A549 (cell line): ENCODE measurements around the gene RAB27A. TPM values are rescaled to one million over a fixed set of nuclear protein-coding genes. Genes with fewer than 3 reads are reported as not detected.

ENCODE experiments used
- ATAC-seq, 2 experiments: fragments of 200-7000 bp in 1 of 2; fragments of >200 bp in 1 of 2; cut with Nextera tagmentation in 1 of 2; cut with Tn5 transposase in 1 of 2; 3 replicates each; pipeline versions ENCODE4 v1.8.0 to v1.9.1; 2018 to 2020; ENCODE audit warnings: mild to moderate bottlenecking in 1 of 2, moderate library complexity in 1 of 2
- CTCF ChIA-PET: fragments of 300-600 bp; sonication (Branson Sonifier 250); formaldehyde crosslinking; extraction: SDS; loops from one replicate; lab custom pipeline; 2021; ENCODE audit warnings: antibody characterized with exemption, inconsistent platforms; lab: Yijun Ruan, JAX
- POLR2A ChIA-PET: fragments of 350-600 bp; formaldehyde crosslinking; extraction: SDS; loops from one replicate; lab custom pipeline; 2021; ENCODE audit warnings: antibody characterized with exemption, inconsistent platforms; lab: Yijun Ruan, JAX
- DNase-seq, 2 experiments: peaks; one replicate each; pipeline versions ENCODE4 v3.0.0 to v3.0.0-alpha.2; 2011 to 2016; ENCODE audit warnings: low read depth in 1 of 2, low spot score in 1 of 2
- FAIRE-seq: peaks from 2 replicates; lab custom pipeline; 2011; peaks lifted over from hg19 to GRCh38; lab: Jason Lieb, UNC
- H3K27ac ChIP-seq, 2 experiments: fragments of >200 bp; sonication (Bioruptor Twin); formaldehyde crosslinking; 3 replicates each; pipeline ENCODE4 v1.5.1; 2016 to 2017
- H3K4me1 ChIP-seq: fragments of >200 bp; sonication (Bioruptor Twin); formaldehyde crosslinking; 3 replicates; pipeline ENCODE4 v1.6.1; 2016
- H3K4me2 ChIP-seq: fragments of >200 bp; sonication (Bioruptor Twin); formaldehyde crosslinking; 3 replicates; pipeline ENCODE4 v1.6.1; 2016
- H3K4me3 ChIP-seq: fragments of >200 bp; sonication (Bioruptor Twin); formaldehyde crosslinking; 3 replicates; pipeline ENCODE4 v1.5.1; 2016
- H3K9me3 ChIP-seq: fragments of >200 bp; sonication (Bioruptor Twin); formaldehyde crosslinking; 3 replicates; pipeline ENCODE4 v1.6.1; 2016
- CBX2 ChIP-seq: fragments of 200-600 bp; sonication (generic); IDR thresholded peaks from 2 replicates; pipeline ENCODE4 v1.6.1; 2016; ENCODE audit warnings: low read depth, mild to moderate bottlenecking, borderline replicate concordance
- CBX8 ChIP-seq: fragments of 200-600 bp; sonication (generic); IDR thresholded peaks from 2 replicates; pipeline ENCODE4 v1.6.1; 2016
- EHMT2 ChIP-seq: fragments of 200-600 bp; sonication (generic); IDR thresholded peaks from 2 replicates; pipeline ENCODE4 v1.6.1; 2016; ENCODE audit warnings: antibody characterized with exemption, low read depth, mild to moderate bottlenecking, moderate library complexity
- FOSB ChIP-seq: fragments of 250-450 bp; sonication (Bioruptor Pico); IDR thresholded peaks from 2 replicates; pipeline ENCODE4 v1.5.0; 2020; ENCODE audit warnings: mild to moderate bottlenecking, moderate library complexity
- GATA3 ChIP-seq: IDR thresholded peaks from 2 replicates; pipeline ENCODE4 v1.6.1; 2012; ENCODE audit warnings: borderline replicate concordance
- HDAC2 ChIP-seq: fragments of 200-600 bp; sonication (generic); IDR thresholded peaks from 2 replicates; pipeline ENCODE4 v1.6.1; 2016
- HEYL ChIP-seq: fragments of 250-450 bp; sonication (Bioruptor Pico); IDR thresholded peaks from 2 replicates; pipeline ENCODE4 v1.8.0; 2021; ENCODE audit warnings: mild to moderate bottlenecking, moderate library complexity
- HOXA7 ChIP-seq: fragments of 250-450 bp; sonication (Bioruptor Pico); IDR thresholded peaks from 2 replicates; pipeline ENCODE4 v1.5.0; 2020; ENCODE audit warnings: mild to moderate bottlenecking, moderate library complexity
- HOXB5 ChIP-seq: fragments of 250-450 bp; sonication (Bioruptor Pico); IDR thresholded peaks from 2 replicates; pipeline ENCODE4 v1.5.0; 2020; ENCODE audit warnings: mild to moderate bottlenecking, moderate library complexity
- JUN ChIP-seq, 2 experiments: fragments of >200 bp; sonication (Bioruptor Twin); formaldehyde crosslinking; IDR thresholded peaks; 2 replicates in 1 of 2; 3 replicates in 1 of 2; pipeline ENCODE4 v1.6.1; 2016 to 2017
- JUNB ChIP-seq: fragments of >200 bp; sonication (Bioruptor Twin); formaldehyde crosslinking; IDR thresholded peaks from 2 replicates; pipeline ENCODE4 v1.6.1; 2016
- KDM1A ChIP-seq: fragments of 200-600 bp; sonication (generic); IDR thresholded peaks from 2 replicates; pipeline ENCODE4 v1.6.1; 2016; ENCODE audit warnings: low read depth, mild to moderate bottlenecking
- KDM5A ChIP-seq: fragments of 200-600 bp; sonication (generic); IDR thresholded peaks from 2 replicates; pipeline ENCODE4 v1.6.1; 2016; ENCODE audit warnings: antibody characterized with exemption, mild to moderate bottlenecking
- MYC ChIP-seq: IDR thresholded peaks from 2 replicates; pipeline ENCODE4 v1.6.1; 2012; ENCODE audit warnings: mild to moderate bottlenecking, inconsistent platforms, low read length, improper control_type of control experiment, borderline replicate concordance
- NPAS2 ChIP-seq: fragments of 250-450 bp; sonication (Bioruptor Pico); IDR thresholded peaks from 2 replicates; pipeline ENCODE4 v1.8.0; 2022; ENCODE audit warnings: mild to moderate bottlenecking, moderate library complexity, borderline replicate concordance
- POLR2A ChIP-seq: IDR thresholded peaks from 2 replicates; pipeline ENCODE4 v1.6.1; 2012; ENCODE audit warnings: mild to moderate bottlenecking, low read length
- RAD21 ChIP-seq, 2 experiments: fragments of >200 bp in 1 of 2; sonication (Bioruptor Twin) in 1 of 2; formaldehyde crosslinking in 1 of 2; IDR thresholded peaks in 1 of 2; conservative IDR thresholded peaks in 1 of 2; 2 replicates in 1 of 2; 3 replicates in 1 of 2; pipeline ENCODE4 v1.6.1; 2012 to 2018; ENCODE audit warnings: inconsistent platforms in 1 of 2
- RFX5 ChIP-seq: fragments of 450-650 bp; IDR thresholded peaks from 2 replicates; pipeline ENCODE4 v1.7.1; 2014; ENCODE audit warnings: antibody characterized with exemption, mild to moderate bottlenecking, moderate library complexity
- SMC3 ChIP-seq: fragments of >200 bp; sonication (Bioruptor Twin); formaldehyde crosslinking; IDR thresholded peaks from 3 replicates; pipeline ENCODE4 v1.6.1; 2018; ENCODE audit warnings: inconsistent platforms
- SREBF2 ChIP-seq: fragments of 450-650 bp; IDR thresholded peaks from 2 replicates; pipeline ENCODE4 v1.6.1; 2014; ENCODE audit warnings: mild to moderate bottlenecking, moderate library complexity
- TFCP2L1 ChIP-seq: fragments of 250-450 bp; sonication (Bioruptor Pico); IDR thresholded peaks from 2 replicates; pipeline ENCODE4 v1.5.0; 2021; ENCODE audit warnings: mild to moderate bottlenecking
- TP53 ChIP-seq: fragments of 250-450 bp; sonication (Bioruptor Pico); IDR thresholded peaks from 2 replicates; pipeline ENCODE4 v1.5.0; 2021; ENCODE audit warnings: mild to moderate bottlenecking, moderate library complexity
- ZFP36 ChIP-seq: fragments of 450-650 bp; IDR thresholded peaks from 2 replicates; pipeline ENCODE4 v1.6.1; 2014; ENCODE audit warnings: borderline replicate concordance; ENCODE audit not compliant: partially characterized antibody
- ZSCAN20 ChIP-seq: fragments of 250-450 bp; sonication (Bioruptor Pico); IDR thresholded peaks from 2 replicates; pipeline ENCODE4 v1.8.0; 2022; ENCODE audit warnings: mild to moderate bottlenecking, moderate library complexity
- WGBS: methylation state at CpG from one replicate; pipeline ENCODE4 v1.1.6; 2017; ENCODE audit errors: missing lambda C conversion rate; 5-methylcytosine and 5-hydroxymethylcytosine counted together
- polyA plus RNA-seq, 4 experiments: library from polyadenylated mRNA; depleted of rRNA in 3 of 4; stranded (reverse); fragments of >200 nt; fragmentation: RNase III in 1 of 4; extraction: RNeasy Plus Mini Kit Qiagen cat#74134 plus additional on column Dnase treatment in 1 of 4; gene quantifications; 2 replicates in 3 of 4; 3 replicates in 1 of 4; pipeline ENCODE4 v1.2.3, GENCODE V29; 2011 to 2017
- TF ChIP-seq, protein P1 (sequence below): fragments of 200-600 bp; sonication (generic); IDR thresholded peaks from 2 replicates; pipeline ENCODE4 v1.6.1; 2016; ENCODE audit warnings: antibody characterized with exemption, mild to moderate bottlenecking, moderate library complexity
- TF ChIP-seq, protein P2 (sequence below): fragments of 250-450 bp; sonication (Bioruptor Pico); IDR thresholded peaks from 2 replicates; pipeline ENCODE4 v1.5.0; 2021; ENCODE audit warnings: mild to moderate bottlenecking, moderate library complexity, borderline replicate concordance
- TF ChIP-seq, protein P3 (sequence below): fragments of 450-650 bp; IDR thresholded peaks from 2 replicates; pipeline ENCODE4 v1.6.1; 2014; ENCODE audit warnings: antibody characterized with exemption
- TF ChIP-seq, protein P4 (sequence below): fragments of >200 bp; sonication (Bioruptor Twin); formaldehyde crosslinking; IDR thresholded peaks from 3 replicates; pipeline ENCODE4 v1.6.1; 2016

The RAB27A gene
- polyA plus RNA-seq, 2 of the 4 experiments (the other 2 are of a cell fraction) = 8.1 to 17.0 TPM

DNA sequence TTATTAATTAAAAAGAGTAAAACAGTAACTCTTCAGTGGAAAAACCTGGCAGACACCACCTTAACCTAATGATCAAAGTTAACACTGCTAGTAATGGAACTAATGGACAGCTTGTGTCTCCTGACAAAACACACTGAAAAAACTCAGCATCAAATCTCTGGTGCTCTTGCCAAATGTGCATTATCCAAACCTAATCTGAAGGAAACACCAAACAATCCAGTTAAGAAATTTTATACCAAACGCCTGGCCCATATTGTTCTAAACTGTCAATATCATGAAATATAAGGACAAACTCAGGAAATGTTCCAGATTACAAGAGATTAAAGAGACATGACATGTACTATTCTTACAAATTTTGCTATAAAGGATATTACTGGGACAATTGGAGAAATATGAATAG is 103.3 kb downstream of the RAB27A start:
- POLR2A ChIA-PET = interaction anchor here (4.0 kb wide), 1 partner anchor 11 kb away, joined by 15 read pairs; the partner anchor contains the start of gene RSL24D1
- Histone ChIP-seq H3K9me3 (no peaks in the 10 kb centered on the region), H3K4me1 (peaks cover 18% of the 10 kb centered on the region), H3K4me3 (no peak overlapping the region), H3K4me2 (no peak overlapping the region), H3K27ac (no peak overlapping the region)
- FAIRE-seq (no peak), DNase-seq (no peak), ATAC-seq (no peak)
- WGBS = 86% methylated on average over 1 of the region's 1 CpG
- CTCF ChIA-PET = interaction anchor here (1.6 kb wide), 1 partner anchor 18 kb away, joined by 5 read pairs; no protein-coding TSS in a partner anchor
- TF ChIP-seq, protein P1, sequence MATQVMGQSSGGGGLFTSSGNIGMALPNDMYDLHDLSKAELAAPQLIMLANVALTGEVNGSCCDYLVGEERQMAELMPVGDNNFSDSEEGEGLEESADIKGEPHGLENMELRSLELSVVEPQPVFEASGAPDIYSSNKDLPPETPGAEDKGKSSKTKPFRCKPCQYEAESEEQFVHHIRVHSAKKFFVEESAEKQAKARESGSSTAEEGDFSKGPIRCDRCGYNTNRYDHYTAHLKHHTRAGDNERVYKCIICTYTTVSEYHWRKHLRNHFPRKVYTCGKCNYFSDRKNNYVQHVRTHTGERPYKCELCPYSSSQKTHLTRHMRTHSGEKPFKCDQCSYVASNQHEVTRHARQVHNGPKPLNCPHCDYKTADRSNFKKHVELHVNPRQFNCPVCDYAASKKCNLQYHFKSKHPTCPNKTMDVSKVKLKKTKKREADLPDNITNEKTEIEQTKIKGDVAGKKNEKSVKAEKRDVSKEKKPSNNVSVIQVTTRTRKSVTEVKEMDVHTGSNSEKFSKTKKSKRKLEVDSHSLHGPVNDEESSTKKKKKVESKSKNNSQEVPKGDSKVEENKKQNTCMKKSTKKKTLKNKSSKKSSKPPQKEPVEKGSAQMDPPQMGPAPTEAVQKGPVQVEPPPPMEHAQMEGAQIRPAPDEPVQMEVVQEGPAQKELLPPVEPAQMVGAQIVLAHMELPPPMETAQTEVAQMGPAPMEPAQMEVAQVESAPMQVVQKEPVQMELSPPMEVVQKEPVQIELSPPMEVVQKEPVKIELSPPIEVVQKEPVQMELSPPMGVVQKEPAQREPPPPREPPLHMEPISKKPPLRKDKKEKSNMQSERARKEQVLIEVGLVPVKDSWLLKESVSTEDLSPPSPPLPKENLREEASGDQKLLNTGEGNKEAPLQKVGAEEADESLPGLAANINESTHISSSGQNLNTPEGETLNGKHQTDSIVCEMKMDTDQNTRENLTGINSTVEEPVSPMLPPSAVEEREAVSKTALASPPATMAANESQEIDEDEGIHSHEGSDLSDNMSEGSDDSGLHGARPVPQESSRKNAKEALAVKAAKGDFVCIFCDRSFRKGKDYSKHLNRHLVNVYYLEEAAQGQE = no peak
- no peak for TF ChIP-seq HDAC2
- TF ChIP-seq, protein P2, sequence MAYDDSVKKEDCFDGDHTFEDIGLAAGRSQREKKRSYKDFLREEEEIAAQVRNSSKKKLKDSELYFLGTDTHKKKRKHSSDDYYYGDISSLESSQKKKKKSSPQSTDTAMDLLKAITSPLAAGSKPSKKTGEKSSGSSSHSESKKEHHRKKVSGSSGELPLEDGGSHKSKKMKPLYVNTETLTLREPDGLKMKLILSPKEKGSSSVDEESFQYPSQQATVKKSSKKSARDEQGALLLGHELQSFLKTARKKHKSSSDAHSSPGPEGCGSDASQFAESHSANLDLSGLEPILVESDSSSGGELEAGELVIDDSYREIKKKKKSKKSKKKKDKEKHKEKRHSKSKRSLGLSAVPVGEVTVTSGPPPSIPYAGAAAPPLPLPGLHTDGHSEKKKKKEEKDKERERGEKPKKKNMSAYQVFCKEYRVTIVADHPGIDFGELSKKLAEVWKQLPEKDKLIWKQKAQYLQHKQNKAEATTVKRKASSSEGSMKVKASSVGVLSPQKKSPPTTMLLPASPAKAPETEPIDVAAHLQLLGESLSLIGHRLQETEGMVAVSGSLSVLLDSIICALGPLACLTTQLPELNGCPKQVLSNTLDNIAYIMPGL (CRISPR knock-in tag) = no peak
- TF ChIP-seq NPAS2 (CRISPR knock-in tag) = no peak
- TF ChIP-seq RFX5 = no peak
- no peak for TF ChIP-seq TFCP2L1
- no peak for TF ChIP-seq KDM1A
- no peak for TF ChIP-seq SREBF2
- TF ChIP-seq JUN (IDR thresholded peaks at IDR 0.05) = no peak
- TF ChIP-seq SMC3 = no peak
- TF ChIP-seq HOXA7 (CRISPR knock-in tag) = no peak
- no peak for TF ChIP-seq EHMT2
- TF ChIP-seq HEYL (CRISPR knock-in tag) = no peak
- no peak for TF ChIP-seq CBX2

DNA sequence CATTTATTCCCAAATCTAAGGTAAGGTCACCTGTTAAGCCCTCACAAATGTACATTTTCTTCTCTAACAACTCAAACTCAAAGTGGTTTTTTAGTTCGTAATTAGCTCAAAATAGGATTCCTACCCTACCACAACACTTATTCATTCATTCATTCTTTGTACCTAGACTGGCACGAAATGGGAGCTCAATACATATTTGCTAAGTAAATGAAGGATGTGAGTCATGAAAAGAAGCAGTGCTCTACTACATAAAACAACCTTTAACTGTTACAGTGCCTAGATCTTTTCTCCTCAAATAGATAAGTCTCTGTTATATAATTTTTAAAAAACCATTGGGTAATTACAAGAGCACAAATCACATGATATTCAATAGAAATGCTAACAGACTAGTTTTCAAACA is 105.9 kb downstream of the RAB27A start:
- 34% methylated on average over 2 of the region's 2 CpGs for WGBS
- peak overlapping the region; percentile 8; the same call in 1 of the 3 replicates for H3K4me2 ChIP-seq
- FAIRE-seq (peak; percentile 88), ATAC-seq (no peak), DNase-seq (no peak)
- no peaks in the 10 kb centered on the region for H3K9me3 ChIP-seq
- ChIA-PET POLR2A (interaction anchor here (1.7 kb wide), 1 partner anchor 13 kb away, joined by 17 read pairs; the partner anchor contains the start of gene RSL24D1), CTCF (interaction anchor here (0.6 to 1.8 kb wide), 4 partner anchors 9 to 15 kb away, joined by 3 to 8 read pairs (median 4); partner anchors contain the start of gene RSL24D1)
- H3K4me1 ChIP-seq = peaks cover 14% of the 10 kb centered on the region
- no peak overlapping the region for H3K4me3 ChIP-seq
- H3K27ac ChIP-seq = no peak overlapping the region
- no peak for TF ChIP-seq RAD21 (conservative IDR thresholded peaks at IDR 0.05 in 1 of 2, IDR thresholded peaks at IDR 0.05 in 1 of 2)
- TF ChIP-seq, protein P3, sequence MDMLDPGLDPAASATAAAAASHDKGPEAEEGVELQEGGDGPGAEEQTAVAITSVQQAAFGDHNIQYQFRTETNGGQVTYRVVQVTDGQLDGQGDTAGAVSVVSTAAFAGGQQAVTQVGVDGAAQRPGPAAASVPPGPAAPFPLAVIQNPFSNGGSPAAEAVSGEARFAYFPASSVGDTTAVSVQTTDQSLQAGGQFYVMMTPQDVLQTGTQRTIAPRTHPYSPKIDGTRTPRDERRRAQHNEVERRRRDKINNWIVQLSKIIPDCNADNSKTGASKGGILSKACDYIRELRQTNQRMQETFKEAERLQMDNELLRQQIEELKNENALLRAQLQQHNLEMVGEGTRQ = no peak
- TF ChIP-seq, protein P2 (CRISPR knock-in tag) = no peak
- no peak for TF ChIP-seq FOSB (CRISPR knock-in tag)
- no peak for TF ChIP-seq MYC
- TF ChIP-seq JUNB = no peak
- TF ChIP-seq EHMT2 = no peak
- no peak for TF ChIP-seq ZFP36
- no peak for TF ChIP-seq TP53 (CRISPR knock-in tag)
- no peak for TF ChIP-seq CBX8
- no peak for TF ChIP-seq HEYL (CRISPR knock-in tag)
- TF ChIP-seq, protein P4, sequence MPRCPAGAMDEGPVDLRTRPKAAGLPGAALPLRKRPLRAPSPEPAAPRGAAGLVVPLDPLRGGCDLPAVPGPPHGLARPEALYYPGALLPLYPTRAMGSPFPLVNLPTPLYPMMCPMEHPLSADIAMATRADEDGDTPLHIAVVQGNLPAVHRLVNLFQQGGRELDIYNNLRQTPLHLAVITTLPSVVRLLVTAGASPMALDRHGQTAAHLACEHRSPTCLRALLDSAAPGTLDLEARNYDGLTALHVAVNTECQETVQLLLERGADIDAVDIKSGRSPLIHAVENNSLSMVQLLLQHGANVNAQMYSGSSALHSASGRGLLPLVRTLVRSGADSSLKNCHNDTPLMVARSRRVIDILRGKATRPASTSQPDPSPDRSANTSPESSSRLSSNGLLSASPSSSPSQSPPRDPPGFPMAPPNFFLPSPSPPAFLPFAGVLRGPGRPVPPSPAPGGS = no peak
- no peak for TF ChIP-seq HOXB5
- no peak for TF ChIP-seq CBX2
- TF ChIP-seq POLR2A = no peak
- no peak for TF ChIP-seq ZSCAN20
- TF ChIP-seq GATA3 = no peak
- TF ChIP-seq KDM5A = no peak
